HG03521 (cell line): ENCODE measurements around the gene USH2A.

Experiments
- ATAC-seq: cut with Tn5 transposase; IDR thresholded peaks from one replicate; pipeline ENCODE4 v1.9.1; 2021; ENCODE audit warnings: mild to moderate bottlenecking, moderate library complexity; ENCODE audit not compliant: unreplicated experiment

USH2A gene

GRCh38 chr1:215605011-215605621 is 818.1 kb downstream of the USH2A start:
- ATAC-seq: no peak

GRCh38 chr1:215603319-215603718 is 819.9 kb downstream of the USH2A start:
- no peak for ATAC-seq

GRCh38 chr1:215601276-215601675 is 822.0 kb downstream of the USH2A start:
- no peak for ATAC-seq

- ATAC-seq: no peak
Observed at GRCh38 chr1:215600867-215601266, 822.4 kb downstream of the USH2A start.

- ATAC-seq: no peak
Observed at GRCh38 chr1:215600258-215600792, 822.9 kb downstream of the USH2A start.

- no peak for ATAC-seq
Observed at GRCh38 chr1:215599418-215600074, 823.7 kb downstream of the USH2A start.

- no peak for ATAC-seq
Observed at GRCh38 chr1:215597961-215598360, 825.3 kb downstream of the USH2A start.

GRCh38 chr1:215595231-215595630 is 828.0 kb downstream of the USH2A start:
- no peak for ATAC-seq

- ATAC-seq: no peak
Observed at GRCh38 chr1:215594640-215595039, 828.6 kb downstream of the USH2A start.

GRCh38 chr1:215590779-215591491 is 832.3 kb downstream of the USH2A start:
- ATAC-seq: no peak

GRCh38 chr1:215589650-215590435 is 833.4 kb downstream of the USH2A start:
- ATAC-seq: no peak

GRCh38 chr1:215584389-215584788 is 838.9 kb downstream of the USH2A start:
- no peak for ATAC-seq

- no peak for ATAC-seq
Observed at GRCh38 chr1:215583185-215583749, 840.0 kb downstream of the USH2A start.

GRCh38 chr1:215581896-215582295 is 841.4 kb downstream of the USH2A start:
- ATAC-seq: no peak
